Ishikawa (cell line): ENCODE results near the gene ACTR1A.

Experiments used
- CEBPB ChIP-seq: IDR thresholded peaks from 2 replicates; pipeline ENCODE4 v1.6.1; 2012
- CREB1 ChIP-seq: IDR thresholded peaks from 2 replicates; pipeline ENCODE4 v1.6.1; 2012; ENCODE audit warnings: low read depth
- EGR1 ChIP-seq: IDR thresholded peaks from 2 replicates; pipeline ENCODE4 v1.6.1; 2012
- EP300 ChIP-seq: IDR thresholded peaks from 2 replicates; pipeline ENCODE4 v1.6.1; 2012; ENCODE audit warnings: borderline replicate concordance
- FOXM1 ChIP-seq: IDR thresholded peaks from 2 replicates; pipeline ENCODE4 v1.6.1; 2012; ENCODE audit warnings: low read depth, borderline replicate concordance
- MAX ChIP-seq: IDR thresholded peaks from 2 replicates; pipeline ENCODE4 v1.6.1; 2012
- NFIC ChIP-seq: IDR thresholded peaks from 2 replicates; pipeline ENCODE4 v1.6.1; 2012
- RAD21 ChIP-seq: IDR thresholded peaks from 2 replicates; pipeline ENCODE4 v1.6.1; 2012; ENCODE audit warnings: low read depth
- REST ChIP-seq: IDR thresholded peaks from 2 replicates; pipeline ENCODE4 v1.6.1; 2012; ENCODE audit warnings: low read depth, mild to moderate bottlenecking
- TAF1 ChIP-seq: IDR thresholded peaks from 2 replicates; pipeline ENCODE4 v1.6.1; 2012; ENCODE audit warnings: low read depth, mild to moderate bottlenecking
- TCF12 ChIP-seq: IDR thresholded peaks from 2 replicates; pipeline ENCODE4 v1.6.1; 2012; ENCODE audit warnings: low read depth
- TEAD4 ChIP-seq: IDR thresholded peaks from 2 replicates; pipeline ENCODE4 v1.6.1; 2012
- USF1 ChIP-seq: IDR thresholded peaks from 2 replicates; pipeline ENCODE4 v1.6.1; 2012
- YY1 ChIP-seq: IDR thresholded peaks from 2 replicates; pipeline ENCODE4 v1.6.1; 2012; ENCODE audit warnings: low read depth
- ZBTB7A ChIP-seq: IDR thresholded peaks from 2 replicates; pipeline ENCODE4 v1.6.1; 2012; ENCODE audit warnings: low read depth

Gene ACTR1A

DNA sequence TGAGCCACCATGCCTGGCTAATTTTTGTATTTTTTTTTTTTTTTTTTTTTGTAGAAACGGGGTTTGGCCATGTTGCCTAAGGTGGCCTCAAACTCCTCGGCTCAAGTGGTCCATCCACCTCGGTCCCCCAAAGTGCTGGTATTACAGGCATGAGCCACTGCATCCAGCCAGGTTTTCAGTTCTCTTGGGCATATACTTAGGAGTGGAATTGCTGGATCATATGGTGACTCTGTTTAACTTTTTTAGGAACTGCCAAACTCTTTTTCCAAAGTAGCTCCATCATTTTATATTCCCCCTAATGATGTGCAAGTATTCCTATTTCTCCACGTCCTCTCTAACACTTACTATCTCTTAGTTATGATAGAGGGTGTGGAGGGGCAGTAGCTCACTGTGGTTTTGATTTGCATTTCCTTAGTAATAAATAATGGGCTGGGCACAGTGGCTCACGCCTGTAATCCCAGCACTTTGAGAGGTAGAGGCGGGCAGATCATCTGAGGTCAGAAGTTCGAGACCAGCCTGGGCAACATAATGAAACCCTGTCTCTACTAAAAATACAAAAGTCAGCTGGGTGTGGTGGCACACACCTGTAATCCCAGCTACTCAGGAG is 42.9 kb upstream of the ACTR1A start:
- TF ChIP-seq FOXM1 (no peak), CEBPB (no peak), EP300 (no peak), TAF1 (no peak)

DNA sequence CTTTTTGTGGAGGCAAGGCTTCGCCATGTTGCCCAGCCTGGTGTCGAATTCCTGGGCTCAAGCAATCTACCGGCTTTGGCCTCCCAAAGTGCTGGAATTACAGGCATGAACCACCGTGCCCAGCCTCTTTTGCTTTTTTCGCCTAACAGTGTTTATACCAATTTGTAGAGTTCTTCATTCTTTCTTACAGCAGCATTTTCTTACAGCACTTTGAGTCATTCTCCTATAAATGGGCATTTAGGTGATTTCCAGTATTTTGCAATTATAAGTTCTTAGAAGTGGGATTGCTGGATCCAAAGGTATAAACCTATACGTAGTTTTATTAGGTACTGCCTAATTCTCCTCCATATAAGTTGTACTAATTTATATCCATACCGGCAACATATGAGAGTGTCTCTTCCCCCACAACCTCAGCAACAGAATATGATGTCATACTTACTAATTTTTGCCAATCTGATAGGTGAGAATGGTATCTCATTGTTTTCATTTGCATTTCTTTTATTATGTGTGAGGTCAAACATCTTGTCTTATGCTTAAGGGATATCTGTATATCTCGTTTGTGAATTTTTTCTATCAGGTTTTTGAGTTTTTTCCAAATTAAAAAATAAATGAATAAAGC is 40.4 kb upstream of the ACTR1A start:
- TF ChIP-seq ZBTB7A (no peak), TCF12 (no peak), YY1 (no peak), CREB1 (no peak), TAF1 (no peak)

DNA sequence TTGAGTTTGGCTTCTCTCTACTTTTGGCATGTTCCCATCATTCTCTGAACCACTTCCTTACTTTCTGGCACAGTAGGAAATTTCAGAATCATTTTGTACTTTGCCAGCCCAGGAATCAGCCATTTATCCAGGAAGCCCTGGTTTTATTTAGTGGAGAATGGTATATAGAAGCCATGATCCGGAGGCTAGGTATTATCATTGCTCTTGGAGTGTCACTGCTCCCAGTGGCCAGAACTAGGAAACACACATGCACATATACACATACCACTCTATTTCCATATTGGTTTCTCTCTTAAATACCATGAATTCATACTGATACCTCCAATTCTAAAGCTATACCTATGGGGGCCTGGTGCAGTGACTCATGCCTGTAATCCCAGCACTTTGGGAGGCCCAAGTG is 37.5 kb upstream of the ACTR1A start:
- no peak for TF ChIP-seq USF1
- peak; percentile 36 for TF ChIP-seq RAD21

DNA sequence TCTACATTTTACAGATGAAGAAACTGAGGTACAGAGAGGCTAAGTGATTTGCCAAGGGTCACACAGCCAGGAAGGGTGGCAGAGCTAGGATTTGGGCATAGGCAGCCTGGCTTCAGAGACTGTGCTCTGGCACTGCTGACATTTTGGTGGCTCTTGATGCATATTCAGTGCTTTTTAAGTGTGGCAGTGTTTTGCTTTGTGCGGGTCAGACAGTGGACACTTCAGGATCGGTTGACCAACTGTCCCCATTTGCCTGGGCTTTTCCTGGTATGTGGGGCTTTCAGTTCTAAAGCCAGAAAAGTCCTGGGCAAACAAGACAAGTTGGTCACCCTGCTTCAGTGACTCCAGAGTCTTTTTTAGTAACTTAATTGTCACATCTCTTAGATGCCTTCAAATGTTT is 36.3 kb upstream of the ACTR1A start:
- TF ChIP-seq NFIC, result no peak
- no peak for TF ChIP-seq TCF12
- no peak for TF ChIP-seq TEAD4
- no peak for TF ChIP-seq RAD21
- no peak for TF ChIP-seq TAF1
- no peak for TF ChIP-seq REST
- TF ChIP-seq MAX, result no peak
- no peak for TF ChIP-seq YY1
- no peak for TF ChIP-seq FOXM1
- TF ChIP-seq CREB1, result no peak
- no peak for TF ChIP-seq EGR1
- no peak for TF ChIP-seq USF1
- no peak for TF ChIP-seq EP300
- no peak for TF ChIP-seq CEBPB
- no peak for TF ChIP-seq ZBTB7A

DNA sequence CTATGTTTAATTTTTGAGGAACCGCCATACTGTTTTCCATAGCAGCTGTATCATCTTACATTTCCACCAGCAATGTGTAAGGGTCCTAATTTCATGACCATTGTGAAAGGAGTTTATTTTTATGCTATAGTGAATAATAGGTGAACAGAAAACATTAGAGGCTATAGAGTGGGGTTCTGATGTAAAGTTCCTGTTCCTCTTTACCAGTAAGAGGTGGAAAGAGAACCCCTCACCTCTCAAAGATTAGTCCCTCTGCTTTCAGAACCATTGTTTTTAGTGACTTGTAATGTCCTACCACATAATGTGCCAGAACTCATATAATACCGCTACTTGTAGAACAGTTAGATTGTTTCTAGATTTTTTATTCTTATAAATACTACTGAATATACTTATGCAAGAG is 35.4 kb upstream of the ACTR1A start:
- no peak for TF ChIP-seq FOXM1
- no peak for TF ChIP-seq USF1
- no peak for TF ChIP-seq TAF1
- no peak for TF ChIP-seq YY1
- TF ChIP-seq ZBTB7A, result no peak
- no peak for TF ChIP-seq CEBPB
- no peak for TF ChIP-seq TEAD4
- TF ChIP-seq EP300, result no peak
- no peak for TF ChIP-seq MAX
- TF ChIP-seq NFIC, result no peak

DNA sequence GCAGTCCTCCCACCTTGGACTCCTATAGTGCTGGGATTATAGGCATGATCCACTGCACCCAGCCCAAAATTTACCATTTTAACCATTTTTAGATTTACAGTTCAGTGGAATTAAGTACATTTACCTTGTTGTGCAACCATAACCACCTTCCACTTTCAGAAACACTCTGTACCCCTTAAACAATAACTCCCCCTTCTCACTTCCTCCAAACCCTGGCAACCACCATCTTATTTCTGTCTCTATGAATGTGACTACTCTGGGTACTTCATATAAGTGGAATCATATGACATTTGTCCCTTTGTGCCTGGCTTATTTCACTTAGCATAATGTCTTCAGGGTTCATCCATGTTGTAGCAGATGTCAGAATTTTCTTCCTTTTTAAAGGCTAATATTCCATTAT is 34.9 kb upstream of the ACTR1A start:
- TF ChIP-seq EP300, result no peak
- no peak for TF ChIP-seq YY1

- TF ChIP-seq TAF1 (no peak), MAX (no peak), TCF12 (no peak), EP300 (no peak)
Measured at GRCh38 chr10:102535481-102536147, 33.1 kb upstream of the ACTR1A start.

DNA sequence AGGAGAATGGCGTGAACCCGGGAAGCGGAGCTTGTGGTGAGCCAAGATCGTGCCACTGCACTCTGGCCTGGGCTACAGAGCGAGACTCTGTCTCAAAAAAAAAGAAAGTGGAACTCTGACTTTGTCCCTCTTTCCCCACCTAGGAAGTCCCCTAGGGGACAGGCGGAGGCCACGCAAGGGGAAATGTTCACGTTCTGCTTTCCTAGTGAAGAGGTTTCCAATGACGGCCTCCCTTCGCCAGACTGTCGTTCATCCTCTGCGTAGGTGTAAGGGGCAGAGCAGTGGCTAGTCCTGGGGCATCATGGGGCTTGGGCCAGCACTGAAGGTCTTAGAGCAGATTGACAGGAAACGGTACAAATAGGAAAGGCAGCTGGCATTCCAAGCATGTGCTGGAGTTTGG is 31.8 kb upstream of the ACTR1A start:
- TF ChIP-seq TAF1, result no peak
